Aorta (tissue), 5 donors: Measurements from ENCODE around the gene FGFR3. TPM values are rescaled to one million over a fixed set of nuclear protein-coding genes. Genes with fewer than 3 reads are reported as not detected.

ENCODE experiments used
- ATAC-seq: fragments of 200-7000 bp; cut with Tn5 transposase; one replicate; pipeline ENCODE4 v1.9.1; 2022; ENCODE audit warnings: moderate library complexity; ENCODE audit not compliant: low FRiP score
- DNase-seq, 2 donors: peaks; one replicate each; pipeline ENCODE4 v3.0.0-alpha.2; 2020
- H3K27ac ChIP-seq, 2 donors: one replicate each; pipeline ENCODE4 v1.5.1; 2013; ENCODE audit warnings: low read length in 2 of 2, mild to moderate bottlenecking in 2 of 2, moderate library complexity in 2 of 2, control low read depth in 1 of 2, inconsistent platforms in 1 of 2, low read depth in 1 of 2
- H3K27me3 ChIP-seq, 2 donors: one replicate each; pipeline ENCODE4 v1.6.1; 2013; ENCODE audit warnings: control low read depth in 1 of 2, low read length in 1 of 2, mild to moderate bottlenecking in 1 of 2, moderate library complexity in 1 of 2; ENCODE audit not compliant: insufficient read depth in 2 of 2, control insufficient read depth in 1 of 2
- H3K36me3 ChIP-seq, 2 donors: one replicate each; pipeline ENCODE4 v1.6.1; 2013; ENCODE audit warnings: control low read depth in 1 of 2, low read length in 1 of 2, mild to moderate bottlenecking in 1 of 2; ENCODE audit not compliant: insufficient read depth in 2 of 2, control insufficient read depth in 1 of 2
- H3K4me1 ChIP-seq, 2 donors: one replicate each; pipeline ENCODE4 v1.6.1; 2013; ENCODE audit warnings: low read length in 2 of 2, control low read depth in 1 of 2, mild to moderate bottlenecking in 1 of 2, moderate library complexity in 1 of 2; ENCODE audit not compliant: insufficient read depth in 2 of 2, control insufficient read depth in 1 of 2
- H3K4me3 ChIP-seq, 2 donors: one replicate each; pipeline ENCODE4 v1.5.1; 2013; ENCODE audit warnings: low read length in 2 of 2, control low read depth in 1 of 2, mild to moderate bottlenecking in 1 of 2
- H3K9me3 ChIP-seq: one replicate; pipeline ENCODE4 v1.6.1; 2013; ENCODE audit warnings: mild to moderate bottlenecking, low read length; ENCODE audit not compliant: control insufficient read depth
- WGBS, 2 donors: extraction: QIAGEN DNeasy Blood & Tissue Kit; methylation state at CpG; one replicate each; pipeline ENCODE4 v1.1.7; 2013; 5-methylcytosine and 5-hydroxymethylcytosine counted together
- intact Hi-C, 2 donors: fragments of 100-400 bp; cut with DNase I; formaldehyde crosslinking; loops; one replicate each; pipeline versions ENCODE4 v1.14.2 to v1.15.0; 2022
- polyA plus RNA-seq, 2 donors: library from polyadenylated mRNA; stranded (reverse); fragments of 200-250 nt; gene quantifications; one replicate each; pipeline ENCODE4 v1.2.3, GENCODE V29; 2013
- total RNA-seq, 2 donors: library from RNA; stranded (reverse); fragmentation: NEBNext Ultra II Directional; extraction: Animal tissue kit (Norgen Biotek cat#: 25700); gene quantifications; one replicate each; pipeline ENCODE4 v1.2.1, GENCODE V29; 2021
- donor health status: healthy with polysubstance abuse.
- donor health status: Bipolar disorder and iron deficiency.
- donor health status: DM: no; HTN: no; CAD: no.
- donor health status: DM: no; HTN: no; CAD: no.
- donor health status: DM: yes; HTN: yes; CAD: no.

The FGFR3 gene
- total and polyA plus RNA-seq, 4 donors, result 1.0 to 4.0 (median 1.8) TPM

- ATAC-seq, result no peak
- DNase-seq, result no peak
- whole genome bisulfite sequencing, 2 donors, result 81 to 82% methylated on average over 26 to 28 of the region's 28 CpGs
- no peaks in the 10 kb centered on the region for H3K27me3 ChIP-seq
- intact Hi-C loops, result no loop called here
- no peaks in the 10 kb centered on the region for H3K9me3 ChIP-seq
- no peaks in the 10 kb centered on the region for H3K4me1 ChIP-seq
- H3K36me3 ChIP-seq, result no peaks in the 10 kb centered on the region
- H3K27ac ChIP-seq, result no peak overlapping the region
- no peak overlapping the region for H3K4me3 ChIP-seq
Observed at GRCh38 chr4:1771555-1772305, 21.4 kb upstream of the FGFR3 start.

GRCh38 chr4:1772853-1773538 lies 20.1 kb upstream of the FGFR3 start:
- Histone ChIP-seq H3K9me3 (no peaks in the 10 kb centered on the region), H3K36me3 (no peaks in the 10 kb centered on the region), H3K27ac (no peak overlapping the region), H3K27me3 (no peaks in the 10 kb centered on the region), H3K4me1 (no peaks in the 10 kb centered on the region), H3K4me3 (no peak overlapping the region)
- intact Hi-C loops, result no loop called here
- DNase-seq, result no peak
- ATAC-seq, result no peak
- 64 to 69% methylated on average over 29 to 30 of the region's 30 CpGs for WGBS, 2 donors

GRCh38 chr4:1773754-1774153 lies 19.3 kb upstream of the FGFR3 start:
- Histone ChIP-seq H3K4me3 (no peak overlapping the region), H3K9me3 (no peaks in the 10 kb centered on the region), H3K27me3 (no peaks in the 10 kb centered on the region), H3K36me3 (no peaks in the 10 kb centered on the region), H3K27ac (no peak overlapping the region), H3K4me1 (no peaks in the 10 kb centered on the region)
- 90 to 94% methylated on average over 10 of the region's 10 CpGs for WGBS, 2 donors
- ATAC-seq (no peak), DNase-seq (no peak)
- intact Hi-C loops, result no loop called here

GRCh38 chr4:1775731-1776500 lies 17.2 kb upstream of the FGFR3 start:
- WGBS, 2 donors, result 83 to 88% methylated on average over 23 of the region's 23 CpGs

GRCh38 chr4:1776521-1777161 lies 16.5 kb upstream of the FGFR3 start:
- no peak overlapping the region for H3K27ac ChIP-seq
- H3K4me1 ChIP-seq, result no peaks in the 10 kb centered on the region
- no peaks in the 10 kb centered on the region for H3K36me3 ChIP-seq
- 94 to 96% methylated on average over 24 of the region's 24 CpGs for WGBS, 2 donors
- H3K4me3 ChIP-seq, result no peak overlapping the region
- no peaks in the 10 kb centered on the region for H3K27me3 ChIP-seq
- DNase-seq (no peak), ATAC-seq (no peak)
- H3K9me3 ChIP-seq, result no peaks in the 10 kb centered on the region
- intact Hi-C loops, result no loop called here

More at GRCh38 chr4:1775731-1776500, 17.2 kb upstream of the FGFR3 start:
- intact Hi-C loops, result no loop called here
- Histone ChIP-seq H3K4me3 (no peak overlapping the region), H3K36me3 (no peaks in the 10 kb centered on the region), H3K9me3 (no peaks in the 10 kb centered on the region), H3K4me1 (no peaks in the 10 kb centered on the region), H3K27me3 (no peaks in the 10 kb centered on the region), H3K27ac (no peak overlapping the region)
- DNase-seq (no peak), ATAC-seq (no peak)

GRCh38 chr4:1777822-1778641 lies 15.1 kb upstream of the FGFR3 start:
- 37 to 45% methylated on average over 18 to 27 of the region's 27 CpGs for WGBS, 2 donors
- Histone ChIP-seq H3K4me1 (no peaks in the 10 kb centered on the region), H3K4me3 (no peak overlapping the region), H3K27ac (no peak overlapping the region), H3K36me3 (no peaks in the 10 kb centered on the region), H3K9me3 (no peaks in the 10 kb centered on the region), H3K27me3 (no peaks in the 10 kb centered on the region)
- no peak for ATAC-seq
- no peak for DNase-seq
- intact Hi-C loops, result no loop called here

- WGBS, 2 donors, result 90 to 91% methylated on average over 18 of the region's 18 CpGs
- H3K27ac ChIP-seq, result no peak overlapping the region
Observed at GRCh38 chr4:1778642-1779392, 14.3 kb upstream of the FGFR3 start.

More at GRCh38 chr4:1778642-1779392, 14.3 kb upstream of the FGFR3 start:
- Histone ChIP-seq H3K4me3 (no peak overlapping the region), H3K27me3 (no peaks in the 10 kb centered on the region), H3K4me1 (no peaks in the 10 kb centered on the region), H3K36me3 (no peaks in the 10 kb centered on the region), H3K9me3 (no peaks in the 10 kb centered on the region)
- intact Hi-C loops, result no loop called here
- ATAC-seq (no peak), DNase-seq (no peak)
